Stimulated activated CD4-positive, alpha-beta T cell treated with anti-CD3 and anti-CD28 coated beads, Interleukin-4, amount 100 ng/mL, for 48 hours (primary cell): ENCODE results near the gene OGFR.

Source experiments
- DNase-seq, 2 donors: peaks; one replicate each; pipeline ENCODE4 v3.0.0-alpha.2; 2020; ENCODE audit warnings: low read depth in 2 of 2

The OGFR gene

GRCh38 chr20:62784497-62784896 lies 20.1 kb upstream of the OGFR start:
- DNase-seq = no peak

GRCh38 chr20:62785393-62785792 lies 19.2 kb upstream of the OGFR start:
- no peak for DNase-seq

GRCh38 chr20:62786157-62786556 lies 18.5 kb upstream of the OGFR start:
- DNase-seq = no peak

- no peak for DNase-seq
These were observed 17.3 kb upstream of the OGFR start for GRCh38 chr20:62787321-62787720.

GRCh38 chr20:62787866-62788265 lies 16.8 kb upstream of the OGFR start:
- DNase-seq = no peak

GRCh38 chr20:62788607-62789006 lies 16.0 kb upstream of the OGFR start:
- DNase-seq = no peak

GRCh38 chr20:62790075-62790474 lies 14.6 kb upstream of the OGFR start:
- no peak for DNase-seq

- peak; percentile 63 to 66 for DNase-seq
These were observed 13.1 kb upstream of the OGFR start for GRCh38 chr20:62791301-62792181.

- no peak for DNase-seq
These were observed 12.3 kb upstream of the OGFR start for GRCh38 chr20:62792182-62792939.

- DNase-seq = no peak
These were observed 11.5 kb upstream of the OGFR start for GRCh38 chr20:62792940-62793756.

GRCh38 chr20:62793757-62794006 lies 11.0 kb upstream of the OGFR start:
- DNase-seq = no peak

- peak; percentile 91 to 95 for DNase-seq
These were observed 10.5 kb upstream of the OGFR start for GRCh38 chr20:62794007-62794724.

GRCh38 chr20:62795023-62795761 lies 9.4 kb upstream of the OGFR start:
- DNase-seq = peak; percentile 58 to 67

- no peak for DNase-seq
These were observed 7.7 kb upstream of the OGFR start for GRCh38 chr20:62796699-62797491.

GRCh38 chr20:62797671-62798532 lies 6.7 kb upstream of the OGFR start:
- no peak for DNase-seq

- no peak for DNase-seq
These were observed 5.6 kb upstream of the OGFR start for GRCh38 chr20:62799036-62799435.

- no peak for DNase-seq
These were observed 5.2 kb upstream of the OGFR start for GRCh38 chr20:62799459-62799858.

- DNase-seq = no peak
These were observed 4.8 kb upstream of the OGFR start for GRCh38 chr20:62799873-62800272.
